HCT116 (cell line): ENCODE data around the gene OLFML2A.

Experiments used
- EZH2 ChIP-seq: fragments of 200-600 bp; sonication (generic); IDR thresholded peaks from 2 replicates; pipeline ENCODE4 v1.6.1; 2017; ENCODE audit warnings: antibody characterized with exemption, mixed run types
- SIN3A ChIP-seq: IDR thresholded peaks from 2 replicates; pipeline ENCODE4 v1.6.1; 2012; ENCODE audit warnings: low read depth
- TF ChIP-seq, protein P1 (sequence below), 3 experiments: fragments of 200-600 bp in 1 of 3; sonication (generic) in 1 of 3; IDR thresholded peaks in 2 of 3; conservative IDR thresholded peaks in 1 of 3; 2 replicates each; pipeline ENCODE4 v1.5.1; 2012 to 2017; ENCODE audit warnings: low read depth in 2 of 3, low read length in 2 of 3, antibody characterized with exemption in 1 of 3, borderline replicate concordance in 1 of 3, control low read depth in 1 of 3, mild to moderate bottlenecking in 1 of 3, mixed read lengths in 1 of 3, mixed run types in 1 of 3, moderate library complexity in 1 of 3; ENCODE audit not compliant: insufficient read depth in 1 of 3

DNA sequence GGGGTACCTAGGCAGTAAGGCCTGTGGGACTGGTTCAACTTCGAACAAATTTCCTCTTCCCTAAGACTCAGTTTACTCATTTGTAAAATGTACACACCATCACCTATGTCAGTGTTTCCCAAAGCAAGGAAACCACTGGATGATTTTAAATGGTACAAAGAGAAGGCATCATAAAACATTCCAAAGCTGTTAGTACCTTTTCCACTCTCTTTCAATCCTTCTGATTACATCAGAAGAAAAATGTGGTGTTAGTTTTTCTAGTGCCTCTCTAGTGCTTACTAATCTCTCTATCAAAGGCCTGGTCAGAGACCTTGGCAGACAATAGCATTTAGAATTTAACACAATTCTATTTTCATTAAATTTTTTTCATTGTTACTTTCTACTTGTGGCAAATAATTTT lies 24.0 kb upstream of the OLFML2A start:
- no peak for TF ChIP-seq SIN3A
- no peak for TF ChIP-seq EZH2
- TF ChIP-seq, protein P1, sequence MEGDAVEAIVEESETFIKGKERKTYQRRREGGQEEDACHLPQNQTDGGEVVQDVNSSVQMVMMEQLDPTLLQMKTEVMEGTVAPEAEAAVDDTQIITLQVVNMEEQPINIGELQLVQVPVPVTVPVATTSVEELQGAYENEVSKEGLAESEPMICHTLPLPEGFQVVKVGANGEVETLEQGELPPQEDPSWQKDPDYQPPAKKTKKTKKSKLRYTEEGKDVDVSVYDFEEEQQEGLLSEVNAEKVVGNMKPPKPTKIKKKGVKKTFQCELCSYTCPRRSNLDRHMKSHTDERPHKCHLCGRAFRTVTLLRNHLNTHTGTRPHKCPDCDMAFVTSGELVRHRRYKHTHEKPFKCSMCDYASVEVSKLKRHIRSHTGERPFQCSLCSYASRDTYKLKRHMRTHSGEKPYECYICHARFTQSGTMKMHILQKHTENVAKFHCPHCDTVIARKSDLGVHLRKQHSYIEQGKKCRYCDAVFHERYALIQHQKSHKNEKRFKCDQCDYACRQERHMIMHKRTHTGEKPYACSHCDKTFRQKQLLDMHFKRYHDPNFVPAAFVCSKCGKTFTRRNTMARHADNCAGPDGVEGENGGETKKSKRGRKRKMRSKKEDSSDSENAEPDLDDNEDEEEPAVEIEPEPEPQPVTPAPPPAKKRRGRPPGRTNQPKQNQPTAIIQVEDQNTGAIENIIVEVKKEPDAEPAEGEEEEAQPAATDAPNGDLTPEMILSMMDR (IDR thresholded peaks at IDR 0.05 in 2 of 3, conservative IDR thresholded peaks at IDR 0.05 in 1 of 3; ENCODE audit: borderline replicate concordance in 1 of 3, insufficient read depth in 1 of 3, low read depth in 2 of 3, low read length in 2 of 3), result no peak
